Measurements from ENCODE around the gene CCR9. TPM values are rescaled to one million over a fixed set of nuclear protein-coding genes. Genes with fewer than 3 reads are reported as not detected.

The CCR9 gene
- total RNA-seq, 2 experiments from 2014 or later = 1.5 to 1.8 TPM

Other genes starting within 250 kb of the CCR9 start
- 100 to 1,000 TPM in 1 of 2 experiments, 10 to 100 TPM in 1; 89.7 to 103 TPM for gene SACM1L, start 197.1 kb upstream of the CCR9 start, total RNA-seq
- gene SLC6A20, start 90.0 kb upstream of the CCR9 start, total RNA-seq = under 1 TPM; 0.08 to 0.13 TPM
- gene LZTFL1, start 44.4 kb upstream of the CCR9 start, total RNA-seq = 10 to 100 TPM in 1 of 2 experiments, 1 to 10 TPM in 1; 9.7 to 10.8 TPM
- 1 to 10 TPM; 8.0 to 8.8 TPM for gene CXCR6, start 56.9 kb downstream of the CCR9 start, total RNA-seq
- gene FYCO1, start 109.3 kb downstream of the CCR9 start, total RNA-seq = 10 to 100 TPM; 12.1 to 14.5 TPM
- gene XCR1, start 140.9 kb downstream of the CCR9 start, total RNA-seq = not detected